ENCODE data around the gene VPS13C. TPM values are rescaled to one million over a fixed set of nuclear protein-coding genes. Genes with fewer than 3 reads are reported as not detected.

Gene VPS13C
- total RNA-seq, 3 donors from 2014 or later (not counting 1 experiment from before 2014, with no cell fraction given) = 155 to 204 (median 164) TPM

GRCh38 chr15:61989667-61990066 lies 70.6 kb downstream of the VPS13C start:
- Histone ChIP-seq H3K9me3 (ENCODE audit: control insufficient read depth, insufficient read depth, low read length) (no peaks in the 10 kb centered on the region), H3K4me1 (ENCODE audit: control insufficient read depth, insufficient read depth, low read length) (no peaks in the 10 kb centered on the region), H3K36me3 (ENCODE audit: control insufficient read depth, insufficient read depth, low read length) (peaks cover 20% of the 10 kb centered on the region), H3K27ac (ENCODE audit: low read length) (no peak overlapping the region), H3K4me3 (ENCODE audit: low read length) (no peak overlapping the region), H3K27me3 (ENCODE audit: control insufficient read depth, insufficient read depth, low read length) (no peaks in the 10 kb centered on the region)
- H3K9me3 Mint-ChIP-seq = no peaks in the 10 kb centered on the region
- intact Hi-C loops (cut with micrococcal nuclease) = no loop called here
- peaks cover 21% of the 10 kb centered on the region for H3K36me3 Mint-ChIP-seq
- DNase-seq = no peak
- WGBS (ENCODE audit: insufficient coverage) = 100% methylated on average over 5 of the region's 5 CpGs
- peak overlapping the region in 1 of 2 donors; percentile 8 for H3K27ac Mint-ChIP-seq
- no peak for ATAC-seq
- peaks cover 0 to 4% of the 10 kb centered on the region in 2 donors for H3K4me1 Mint-ChIP-seq
- no peak for TF ChIP-seq CTCF (IDR thresholded peaks at IDR 0.05)
- H3K4me3 Mint-ChIP-seq = no peak overlapping the region
- no peaks in the 10 kb centered on the region for H3K27me3 Mint-ChIP-seq (ENCODE audit: low read depth in 2 of 2)

- no peaks in the 10 kb centered on the region for H3K27me3 Mint-ChIP-seq (ENCODE audit: low read depth in 2 of 2)
- Histone ChIP-seq H3K9me3 (ENCODE audit: control insufficient read depth, insufficient read depth, low read length) (no peaks in the 10 kb centered on the region), H3K36me3 (ENCODE audit: control insufficient read depth, insufficient read depth, low read length) (peaks cover 35% of the 10 kb centered on the region), H3K4me1 (ENCODE audit: control insufficient read depth, insufficient read depth, low read length) (no peaks in the 10 kb centered on the region), H3K27me3 (ENCODE audit: control insufficient read depth, insufficient read depth, low read length) (no peaks in the 10 kb centered on the region), H3K27ac (ENCODE audit: low read length) (no peak overlapping the region), H3K4me3 (ENCODE audit: low read length) (no peak overlapping the region)
- WGBS (ENCODE audit: insufficient coverage) = 94% methylated on average over 2 of the region's 2 CpGs
- TF ChIP-seq CTCF (IDR thresholded peaks at IDR 0.05) = no peak
- H3K9me3 Mint-ChIP-seq = no peaks in the 10 kb centered on the region
- DNase-seq = no peak
- intact Hi-C loops (cut with micrococcal nuclease) = no loop called here
- H3K4me1 Mint-ChIP-seq = peaks cover 0 to 9% of the 10 kb centered on the region in 2 donors
- no peak for ATAC-seq
- peaks cover 21% of the 10 kb centered on the region for H3K36me3 Mint-ChIP-seq
- no peak overlapping the region for H3K27ac Mint-ChIP-seq
- H3K4me3 Mint-ChIP-seq = no peak overlapping the region
Observed at GRCh38 chr15:61987824-61988223, 72.4 kb downstream of the VPS13C start.

GRCh38 chr15:61983081-61983480 lies 77.2 kb downstream of the VPS13C start:
- no peak for TF ChIP-seq CTCF (IDR thresholded peaks at IDR 0.05)
- intact Hi-C loops (cut with micrococcal nuclease) = no loop called here
- Histone ChIP-seq H3K9me3 (ENCODE audit: control insufficient read depth, insufficient read depth, low read length) (no peaks in the 10 kb centered on the region), H3K4me1 (ENCODE audit: control insufficient read depth, insufficient read depth, low read length) (no peaks in the 10 kb centered on the region), H3K27me3 (ENCODE audit: control insufficient read depth, insufficient read depth, low read length) (no peaks in the 10 kb centered on the region), H3K36me3 (ENCODE audit: control insufficient read depth, insufficient read depth, low read length) (peaks cover 58% of the 10 kb centered on the region), H3K27ac (ENCODE audit: low read length) (no peak overlapping the region), H3K4me3 (ENCODE audit: low read length) (no peak overlapping the region)
- H3K27me3 Mint-ChIP-seq (ENCODE audit: low read depth in 2 of 2) = no peaks in the 10 kb centered on the region
- no peaks in the 10 kb centered on the region for H3K9me3 Mint-ChIP-seq
- no CpG with 5 or more reads among the region's 3 CpGs for WGBS (ENCODE audit: insufficient coverage)
- H3K27ac Mint-ChIP-seq = no peak overlapping the region
- DNase-seq (no peak), ATAC-seq (no peak)
- H3K36me3 Mint-ChIP-seq = peaks cover 35% of the 10 kb centered on the region
- no peak overlapping the region for H3K4me3 Mint-ChIP-seq
- peaks cover 9 to 11% of the 10 kb centered on the region in 2 donors for H3K4me1 Mint-ChIP-seq

- no peaks in the 10 kb centered on the region for H3K4me1 ChIP-seq (ENCODE audit: control insufficient read depth, insufficient read depth, low read length)
- H3K27me3 ChIP-seq (ENCODE audit: control insufficient read depth, insufficient read depth, low read length) = no peaks in the 10 kb centered on the region
- intact Hi-C loops (cut with micrococcal nuclease) = no loop called here
- H3K9me3 Mint-ChIP-seq = no peaks in the 10 kb centered on the region
- H3K9me3 ChIP-seq (ENCODE audit: control insufficient read depth, insufficient read depth, low read length) = no peaks in the 10 kb centered on the region
- no peak overlapping the region for H3K27ac ChIP-seq (ENCODE audit: low read length)
- no peak overlapping the region for H3K4me3 Mint-ChIP-seq
- H3K4me3 ChIP-seq (ENCODE audit: low read length) = no peak overlapping the region
- DNase-seq (no peak), ATAC-seq (no peak)
- H3K36me3 Mint-ChIP-seq = peaks cover 22% of the 10 kb centered on the region
- no CpG with 5 or more reads among the region's 3 CpGs for WGBS (ENCODE audit: insufficient coverage)
- H3K36me3 ChIP-seq (ENCODE audit: control insufficient read depth, insufficient read depth, low read length) = peaks cover 63% of the 10 kb centered on the region
- peaks cover 21 to 25% of the 10 kb centered on the region in 2 donors for H3K4me1 Mint-ChIP-seq
- H3K27me3 Mint-ChIP-seq (ENCODE audit: low read depth in 2 of 2) = no peaks in the 10 kb centered on the region
- H3K27ac Mint-ChIP-seq = no peak overlapping the region
- TF ChIP-seq CTCF (IDR thresholded peaks at IDR 0.05) = no peak
Observed at GRCh38 chr15:61978225-61978624, 82.0 kb downstream of the VPS13C start.
